ENCODE results near the gene RIMBP2. TPM values are rescaled to one million over a fixed set of nuclear protein-coding genes. Genes with fewer than 3 reads are reported as not detected.
"Not testable (repeated sequence)": the region's sequence is repeated elsewhere in the genome, so short reads cannot be mapped to it uniquely, and the experiment has no call there.

RIMBP2 gene
- total RNA-seq, 5 donors from 2014 or later (not counting 1 experiment from before 2014, with no cell fraction given): 0.10 to 0.38 TPM; not detected in 3

GRCh38 chr12:130590685-130591084, 125.4 kb downstream of the RIMBP2 start:
- Histone ChIP-seq H3K4me1 (ENCODE audit: control insufficient read depth in 1 of 2, extremely low read depth in 1 of 2, insufficient read depth in 2 of 2, low read length in 2 of 2) (no peaks in the 10 kb centered on the region), H3K27ac (ENCODE audit: low read length) (no peak overlapping the region), H3K36me3 (ENCODE audit: control insufficient read depth in 2 of 2, extremely low read depth in 1 of 2, insufficient read depth in 1 of 2, low read length in 1 of 2) (no peaks in the 10 kb centered on the region), H3K9me3 (no peaks in the 10 kb centered on the region), H3K27me3 (replicated peaks in 1 of 2; ENCODE audit: control insufficient read depth in 2 of 2, extremely low read depth in 1 of 2, insufficient read depth in 2 of 2, low read length in 1 of 2) (peaks cover 0 to 14% of the 10 kb centered on the region in 2 experiments), H3K4me3 (ENCODE audit: control insufficient read depth in 1 of 2, extremely low read depth in 1 of 2, low read length in 1 of 2) (no peak overlapping the region)
- WGBS (ENCODE audit: insufficient coverage): 92% methylated on average over 9 of the region's 12 CpGs
- Mint-ChIP-seq H3K27ac (no peak overlapping the region), H3K4me1 (no peaks in the 10 kb centered on the region), H3K4me3 (no peak overlapping the region), H3K9me3 (peaks cover 0 to 9% (median 7%) of the 10 kb centered on the region in 3 donors), H3K36me3 (no peaks in the 10 kb centered on the region), H3K27me3 (no peaks in the 10 kb centered on the region)
- ATAC-seq (replicated peaks in 1 of 4): no peak
- POLR2A ChIA-PET: no interaction called here
- no peak for DNase-seq
- CTCF ChIA-PET: no interaction called here

DNA sequence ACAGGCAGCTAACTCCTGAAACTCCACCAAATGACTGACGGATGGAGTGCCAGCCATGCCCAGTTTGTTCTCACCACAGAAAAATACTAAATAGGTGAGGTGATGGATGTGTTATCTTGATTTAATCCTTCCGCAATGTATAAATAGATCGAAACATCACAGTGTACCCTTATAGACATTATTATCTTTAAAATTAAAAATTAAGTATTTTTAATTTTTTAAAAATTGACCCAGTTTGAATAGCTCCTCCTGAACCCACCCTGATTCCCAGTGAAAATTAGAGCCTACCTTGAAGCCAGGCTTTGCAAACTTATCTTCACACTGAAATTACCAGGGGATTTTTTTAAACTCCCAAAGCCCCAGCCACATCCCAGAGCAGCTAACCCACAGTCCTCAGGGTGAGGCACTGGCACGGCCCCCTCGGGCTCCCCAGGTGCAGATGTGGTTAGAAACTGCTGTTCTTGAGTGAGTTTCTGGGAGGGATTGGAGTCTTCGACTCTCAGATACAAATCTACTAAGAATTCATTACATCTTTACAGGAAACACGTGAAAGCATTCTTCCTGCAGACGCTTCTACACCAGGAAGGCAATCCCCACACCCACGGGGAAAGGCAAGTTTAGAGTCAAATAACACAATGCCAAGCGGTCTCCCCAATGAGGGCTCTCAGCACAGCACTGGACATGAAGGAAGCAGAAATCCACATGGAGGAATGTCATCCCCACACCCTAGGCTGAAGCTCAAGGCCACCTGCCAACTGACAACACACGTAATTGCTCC, 126.4 kb downstream of the RIMBP2 start:
- POLR2A ChIA-PET: no interaction called here
- no peak overlapping the region for H3K27ac Mint-ChIP-seq

DNA sequence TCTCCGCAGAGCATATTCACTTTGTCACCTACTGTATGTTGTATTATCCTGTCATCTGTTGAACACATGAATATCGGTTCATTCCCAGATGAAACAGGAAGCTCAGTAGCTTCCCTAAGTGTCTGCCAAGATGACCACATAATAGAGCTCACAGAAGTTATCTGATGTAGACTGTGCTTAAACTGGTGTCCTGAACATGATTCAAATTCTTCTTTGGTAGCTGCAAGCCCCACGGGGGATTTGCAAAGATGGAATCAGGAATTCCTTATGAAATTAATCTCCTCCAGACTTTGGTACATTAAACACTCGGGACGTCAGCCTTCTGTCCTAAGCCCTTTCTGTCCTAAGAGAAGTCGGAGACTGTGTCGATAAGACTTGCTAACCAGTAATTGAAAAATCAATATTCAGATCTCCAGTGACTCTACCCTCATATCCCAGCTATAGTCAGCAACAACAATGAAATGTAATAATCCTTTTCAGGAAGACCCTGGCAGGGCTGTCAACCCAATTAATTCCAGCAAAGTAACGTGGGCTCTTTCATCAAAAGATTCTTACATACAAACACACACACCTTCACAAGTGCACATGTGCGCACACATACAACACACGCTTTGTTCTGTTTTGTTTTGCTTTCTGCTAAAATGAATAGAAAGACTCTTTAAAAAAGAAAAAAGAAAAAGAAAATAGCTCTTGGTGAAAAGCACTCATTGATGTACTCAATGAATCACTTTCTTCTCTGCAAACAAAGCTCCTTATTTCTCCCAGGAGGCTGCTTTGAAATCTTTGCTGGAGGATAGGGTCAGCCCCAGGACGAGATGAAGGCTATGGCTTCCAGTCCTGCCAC, 127.2 kb downstream of the RIMBP2 start:
- no peak for ATAC-seq (replicated peaks in 1 of 4)
- no peak for DNase-seq
- peaks cover 0 to 9% (median 2%) of the 10 kb centered on the region in 3 donors for H3K9me3 Mint-ChIP-seq
- H3K4me3 ChIP-seq (ENCODE audit: control insufficient read depth in 1 of 2, extremely low read depth in 1 of 2, low read length in 1 of 2): no peak overlapping the region
- no peaks in the 10 kb centered on the region for H3K9me3 ChIP-seq
- H3K27me3 Mint-ChIP-seq: no peaks in the 10 kb centered on the region
- ChIA-PET POLR2A (no interaction called here), CTCF (no interaction called here)
- H3K4me1 ChIP-seq (ENCODE audit: control insufficient read depth in 1 of 2, extremely low read depth in 1 of 2, insufficient read depth in 2 of 2, low read length in 2 of 2): no peaks in the 10 kb centered on the region
- 79% methylated on average over 6 of the region's 11 CpGs for WGBS (ENCODE audit: insufficient coverage)
- H3K36me3 Mint-ChIP-seq: no peaks in the 10 kb centered on the region
- no peaks in the 10 kb centered on the region for H3K36me3 ChIP-seq (ENCODE audit: control insufficient read depth in 2 of 2, extremely low read depth in 1 of 2, insufficient read depth in 1 of 2, low read length in 1 of 2)
- no peak overlapping the region for H3K27ac ChIP-seq (ENCODE audit: low read length)
- no peak overlapping the region for H3K27ac Mint-ChIP-seq
- H3K4me3 Mint-ChIP-seq: no peak overlapping the region
- peaks cover 0 to 14% of the 10 kb centered on the region in 2 experiments for H3K27me3 ChIP-seq (replicated peaks in 1 of 2; ENCODE audit: control insufficient read depth in 2 of 2, extremely low read depth in 1 of 2, insufficient read depth in 2 of 2, low read length in 1 of 2)
- no peaks in the 10 kb centered on the region for H3K4me1 Mint-ChIP-seq

More for the DNA sequence above, 126.4 kb downstream of the RIMBP2 start:
- H3K9me3 Mint-ChIP-seq: peaks cover 0 to 9% (median 7%) of the 10 kb centered on the region in 3 donors
- no peaks in the 10 kb centered on the region for H3K27me3 Mint-ChIP-seq
- no peaks in the 10 kb centered on the region for H3K9me3 ChIP-seq
- peaks cover 0 to 14% of the 10 kb centered on the region in 2 experiments for H3K27me3 ChIP-seq (replicated peaks in 1 of 2; ENCODE audit: control insufficient read depth in 2 of 2, extremely low read depth in 1 of 2, insufficient read depth in 2 of 2, low read length in 1 of 2)
- 12% methylated on average over 6 of the region's 11 CpGs for WGBS (ENCODE audit: insufficient coverage)
- no peak overlapping the region for H3K4me3 Mint-ChIP-seq
- no peak for DNase-seq
- no peaks in the 10 kb centered on the region for H3K36me3 ChIP-seq (ENCODE audit: control insufficient read depth in 2 of 2, extremely low read depth in 1 of 2, insufficient read depth in 1 of 2, low read length in 1 of 2)
- H3K4me1 Mint-ChIP-seq: no peaks in the 10 kb centered on the region
- H3K4me1 ChIP-seq (ENCODE audit: control insufficient read depth in 1 of 2, extremely low read depth in 1 of 2, insufficient read depth in 2 of 2, low read length in 2 of 2): no peaks in the 10 kb centered on the region
- H3K36me3 Mint-ChIP-seq: no peaks in the 10 kb centered on the region
- no peak overlapping the region for H3K27ac ChIP-seq (ENCODE audit: low read length)
- H3K4me3 ChIP-seq (ENCODE audit: control insufficient read depth in 1 of 2, extremely low read depth in 1 of 2, low read length in 1 of 2): no peak overlapping the region
- ATAC-seq (replicated peaks in 1 of 4): no peak
- CTCF ChIA-PET: no interaction called here

GRCh38 chr12:130587966-130588365, 128.1 kb downstream of the RIMBP2 start:
- H3K9me3 Mint-ChIP-seq: peaks cover 0 to 9% (median 0%) of the 10 kb centered on the region in 3 donors

GRCh38 chr12:130584475-130584874, 131.6 kb downstream of the RIMBP2 start:
- CTCF ChIA-PET; ATAC-seq (replicated peaks in 1 of 4); H3K9me3 ChIP-seq; H3K4me1 ChIP-seq (ENCODE audit: control insufficient read depth in 1 of 2, extremely low read depth in 1 of 2, insufficient read depth in 2 of 2, low read length in 2 of 2); H3K36me3 ChIP-seq (ENCODE audit: control insufficient read depth in 2 of 2, extremely low read depth in 1 of 2, insufficient read depth in 1 of 2, low read length in 1 of 2); H3K27ac Mint-ChIP-seq; H3K27me3 Mint-ChIP-seq; H3K27me3 ChIP-seq (replicated peaks in 1 of 2; ENCODE audit: control insufficient read depth in 2 of 2, extremely low read depth in 1 of 2, insufficient read depth in 2 of 2, low read length in 1 of 2); H3K9me3 Mint-ChIP-seq; POLR2A ChIA-PET; H3K4me3 ChIP-seq (ENCODE audit: control insufficient read depth in 1 of 2, extremely low read depth in 1 of 2, low read length in 1 of 2); H3K4me1 Mint-ChIP-seq; DNase-seq; H3K4me3 Mint-ChIP-seq; H3K36me3 Mint-ChIP-seq; H3K27ac ChIP-seq (ENCODE audit: low read length): not testable (repeated sequence)

More at GRCh38 chr12:130587966-130588365, 128.1 kb downstream of the RIMBP2 start:
- POLR2A ChIA-PET: no interaction called here
- Histone ChIP-seq H3K36me3 (ENCODE audit: control insufficient read depth in 2 of 2, extremely low read depth in 1 of 2, insufficient read depth in 1 of 2, low read length in 1 of 2) (no peaks in the 10 kb centered on the region), H3K27ac (ENCODE audit: low read length) (no peak overlapping the region), H3K4me1 (ENCODE audit: control insufficient read depth in 1 of 2, extremely low read depth in 1 of 2, insufficient read depth in 2 of 2, low read length in 2 of 2) (no peaks in the 10 kb centered on the region), H3K4me3 (ENCODE audit: control insufficient read depth in 1 of 2, extremely low read depth in 1 of 2, low read length in 1 of 2) (no peak overlapping the region), H3K9me3 (no peaks in the 10 kb centered on the region), H3K27me3 (replicated peaks in 1 of 2; ENCODE audit: control insufficient read depth in 2 of 2, extremely low read depth in 1 of 2, insufficient read depth in 2 of 2, low read length in 1 of 2) (peaks cover 0 to 9% of the 10 kb centered on the region in 2 experiments)
- H3K36me3 Mint-ChIP-seq: no peaks in the 10 kb centered on the region
- no peak for ATAC-seq (replicated peaks in 1 of 4)
- DNase-seq: no peak
- CTCF ChIA-PET: no interaction called here
- no peak overlapping the region for H3K4me3 Mint-ChIP-seq
- no peaks in the 10 kb centered on the region for H3K27me3 Mint-ChIP-seq
- H3K27ac Mint-ChIP-seq: no peak overlapping the region
- WGBS (ENCODE audit: insufficient coverage): 70% methylated on average over 3 of the region's 4 CpGs
- H3K4me1 Mint-ChIP-seq: no peaks in the 10 kb centered on the region

DNA sequence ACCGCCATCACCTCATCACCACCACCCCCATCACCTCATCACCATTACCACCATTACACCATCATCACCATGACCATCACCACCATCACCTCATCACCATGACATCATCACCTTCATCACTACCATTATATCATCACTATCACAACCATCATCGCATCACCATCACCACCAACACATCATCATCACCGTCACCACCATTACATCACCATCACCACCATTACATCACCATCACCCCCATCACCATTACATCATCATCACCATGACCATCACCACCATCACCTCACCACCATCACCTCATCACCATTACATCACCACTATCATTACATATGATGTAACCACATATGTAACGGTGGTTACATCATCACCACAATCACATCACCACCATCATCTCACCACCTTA, 132.3 kb downstream of the RIMBP2 start:
- DNase-seq (no peak), ATAC-seq (replicated peaks in 1 of 4) (no peak)
- 83% methylated on average over 4 of the region's 4 CpGs for WGBS (ENCODE audit: insufficient coverage)
- H3K4me3 Mint-ChIP-seq: no peak overlapping the region
- no peak overlapping the region for H3K27ac ChIP-seq (ENCODE audit: low read length)
- no peaks in the 10 kb centered on the region for H3K4me1 Mint-ChIP-seq
- H3K27me3 Mint-ChIP-seq: no peaks in the 10 kb centered on the region
- no peaks in the 10 kb centered on the region for H3K4me1 ChIP-seq (ENCODE audit: control insufficient read depth in 1 of 2, extremely low read depth in 1 of 2, insufficient read depth in 2 of 2, low read length in 2 of 2)
- peaks cover 0 to 9% (median 0%) of the 10 kb centered on the region in 3 donors for H3K9me3 Mint-ChIP-seq
- H3K27ac Mint-ChIP-seq: no peak overlapping the region
- H3K27me3 ChIP-seq (replicated peaks in 1 of 2; ENCODE audit: control insufficient read depth in 2 of 2, extremely low read depth in 1 of 2, insufficient read depth in 2 of 2, low read length in 1 of 2): no peaks in the 10 kb centered on the region
- no peaks in the 10 kb centered on the region for H3K9me3 ChIP-seq
- POLR2A ChIA-PET: no interaction called here
- H3K4me3 ChIP-seq (ENCODE audit: control insufficient read depth in 1 of 2, extremely low read depth in 1 of 2, low read length in 1 of 2): no peak overlapping the region
- CTCF ChIA-PET: no interaction called here
- no peaks in the 10 kb centered on the region for H3K36me3 ChIP-seq (ENCODE audit: control insufficient read depth in 2 of 2, extremely low read depth in 1 of 2, insufficient read depth in 1 of 2, low read length in 1 of 2)
- H3K36me3 Mint-ChIP-seq: no peaks in the 10 kb centered on the region

All from T-cell (primary cell).